Activated gamma-delta T cell (primary cell): ENCODE results near the gene AKNAD1.
"Not testable (repeated sequence)": the region's sequence is repeated elsewhere in the genome, so short reads cannot be mapped to it uniquely, and the experiment has no call there.

Experiments
- DNase-seq: peaks from one replicate; lab custom pipeline; 2025; lab: John Stamatoyannopoulos, UW
- total RNA-seq, 2 donors: gene quantifications; one replicate each; lab custom pipeline; 2026; lab: John Stamatoyannopoulos, UW

AKNAD1 gene
- 0 to 0.13 reads per million in 2 donors for total RNA-seq

- DNase-seq: no peak
These were observed at the start of gene AKNAD1 for GRCh38 chr1:108856994-108857393. Gene AKNAD1, minus strand, starts transcription at chr1:108857094. Its CDS starts 4,430 bp downstream, at chr1:108852664.

GRCh38 chr1:108901106-108901505, 44.2 kb upstream of the AKNAD1 start:
- no peak for DNase-seq

- DNase-seq: no peak
These were observed 41.2 kb upstream of the AKNAD1 start for GRCh38 chr1:108897865-108898720.

- no peak for DNase-seq
These were observed 39.6 kb upstream of the AKNAD1 start for GRCh38 chr1:108896146-108897145.

- DNase-seq: no peak
These were observed 36.2 kb upstream of the AKNAD1 start for GRCh38 chr1:108893141-108893530.

- no peak for DNase-seq
These were observed 35.7 kb upstream of the AKNAD1 start for GRCh38 chr1:108892356-108893140.

- DNase-seq: no peak
These were observed 33.0 kb upstream of the AKNAD1 start for GRCh38 chr1:108889706-108890384.

- not testable (repeated sequence) for DNase-seq
These were observed 32.2 kb upstream of the AKNAD1 start for GRCh38 chr1:108889006-108889645.

- DNase-seq: no peak
These were observed 29.4 kb upstream of the AKNAD1 start for GRCh38 chr1:108886292-108886691.

- DNase-seq: no peak
These were observed 28.1 kb upstream of the AKNAD1 start for GRCh38 chr1:108884968-108885367.

GRCh38 chr1:108882837-108883236, 25.9 kb upstream of the AKNAD1 start:
- DNase-seq: no peak

- no peak for DNase-seq
These were observed 24.5 kb upstream of the AKNAD1 start for GRCh38 chr1:108881369-108881768.

GRCh38 chr1:108880850-108881249, 24.0 kb upstream of the AKNAD1 start:
- DNase-seq: no peak

- no peak for DNase-seq
These were observed 21.8 kb upstream of the AKNAD1 start for GRCh38 chr1:108878678-108879077.

GRCh38 chr1:108878160-108878469, 21.2 kb upstream of the AKNAD1 start:
- no peak for DNase-seq

- DNase-seq: no peak
These were observed 20.7 kb upstream of the AKNAD1 start for GRCh38 chr1:108877348-108878159.

GRCh38 chr1:108871050-108871724, 14.3 kb upstream of the AKNAD1 start:
- no peak for DNase-seq

- DNase-seq: no peak
These were observed 8.5 kb upstream of the AKNAD1 start for GRCh38 chr1:108865316-108865910.

- no peak for DNase-seq
These were observed 7.1 kb upstream of the AKNAD1 start for GRCh38 chr1:108863984-108864383.
